ENCODE data around the gene SLC6A7.

DNA sequence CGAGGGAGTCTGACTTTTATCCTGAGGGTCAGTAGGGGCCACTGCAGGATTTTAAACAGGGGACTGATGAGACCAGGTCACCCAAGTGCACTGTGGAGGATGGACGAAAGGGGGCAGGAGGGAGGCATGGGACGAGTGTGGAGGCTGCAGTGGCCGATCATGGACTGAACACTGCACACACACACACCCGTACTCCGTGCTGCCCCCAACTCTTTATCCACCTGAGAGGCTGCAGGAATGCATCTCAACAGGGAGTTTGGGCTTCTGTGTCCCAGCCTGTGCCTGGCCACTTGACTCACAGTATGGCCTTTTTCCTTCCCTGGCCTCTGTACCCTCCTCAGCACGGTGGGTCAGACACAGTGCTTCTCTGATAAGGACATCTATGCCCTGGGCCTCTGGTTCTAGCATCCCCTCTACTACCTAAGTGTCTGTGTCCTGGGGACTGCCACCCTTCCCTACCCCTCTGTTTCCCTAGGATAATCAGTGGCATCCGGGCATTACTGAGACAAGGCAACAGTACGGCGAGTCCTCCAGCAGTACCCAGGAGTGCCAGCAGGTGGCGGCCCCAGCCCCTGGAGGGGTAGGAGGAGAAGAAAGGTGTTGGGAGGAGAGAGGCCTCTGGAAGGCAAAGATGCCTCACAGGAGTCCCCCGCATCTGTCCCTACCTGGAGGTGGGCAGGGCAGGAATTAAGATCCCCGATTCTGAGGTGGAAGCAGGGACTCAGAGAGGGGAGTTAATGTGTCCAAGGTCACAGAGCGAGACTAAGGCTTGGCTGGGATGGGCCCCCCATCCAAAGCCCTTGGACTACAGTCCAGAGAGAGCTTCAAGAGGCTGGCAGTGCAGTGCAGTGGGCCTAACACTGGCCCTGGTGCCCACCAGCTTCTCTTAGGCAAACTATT, 28.4 kb upstream of the SLC6A7 start:
- no peak for TF ChIP-seq POLR2A (IDR thresholded peaks at IDR 0.05; ENCODE audit: extremely low read depth, insufficient read length)
- peak; percentile 89 for TF ChIP-seq CTCF (IDR thresholded peaks at IDR 0.05; ENCODE audit: low read depth, low read length)
- no peak for TF ChIP-seq MYC (IDR thresholded peaks at IDR 0.05; ENCODE audit: low read depth, low read length)
- peak; percentile 4; the same call in 1 of the 2 replicates for TF ChIP-seq MAX (IDR thresholded peaks at IDR 0.05; ENCODE audit: low read depth, low read length)
